ENCODE measurements around the gene GABARAP.

GABARAP gene

GRCh38 chr17:7215652-7216180, 26.5 kb downstream of the GABARAP start:
- no peak for TF ChIP-seq EZH2phosphoT487 (IDR thresholded peaks at IDR 0.05; ENCODE audit: borderline replicate concordance)
- no peaks in the 10 kb centered on the region for H3K9me3 ChIP-seq (ENCODE audit: insufficient read depth, low read depth, low read length)
- H3K79me2 ChIP-seq (ENCODE audit: insufficient read depth, low read length), result peaks cover 37% of the 10 kb centered on the region
- H4K20me1 ChIP-seq (ENCODE audit: insufficient read depth, low read length, poor library complexity, severe bottlenecking), result peaks cover 6% of the 10 kb centered on the region
- H3K27me3 ChIP-seq (ENCODE audit: insufficient read depth, low read length, poor library complexity, severe bottlenecking), result no peaks in the 10 kb centered on the region
- peaks cover 55% of the 10 kb centered on the region for H3K4me1 ChIP-seq (ENCODE audit: insufficient read depth, low read length, poor library complexity, severe bottlenecking)
- H3K36me3 ChIP-seq (ENCODE audit: insufficient read depth, low read length), result no peaks in the 10 kb centered on the region
- H3K4me3 ChIP-seq (ENCODE audit: low read length, poor library complexity, severe bottlenecking), result peak overlapping the region; percentile 80
- peak overlapping the region; percentile 95 for H3K4me2 ChIP-seq (ENCODE audit: low read depth, low read length, poor library complexity, severe bottlenecking)
- H3K9me2 ChIP-seq (replicated peaks; ENCODE audit: low read depth, low read length), result no peaks in the 10 kb centered on the region
- no peak overlapping the region for H2AFZ ChIP-seq (ENCODE audit: low read length)
- peaks cover 3% of the 10 kb centered on the region; the same call in 1 of the 2 replicates for H3F3A ChIP-seq (ENCODE audit: low read depth)
- peak overlapping the region; percentile 85 for H3K9ac ChIP-seq (ENCODE audit: low read depth, low read length, poor library complexity, severe bottlenecking)

GRCh38 chr17:7215136-7215638, 27.1 kb downstream of the GABARAP start:
- Histone ChIP-seq H3K36me3 (ENCODE audit: insufficient read depth, low read length) (no peaks in the 10 kb centered on the region), H3K27me3 (ENCODE audit: insufficient read depth, low read length, poor library complexity, severe bottlenecking) (no peaks in the 10 kb centered on the region), H3K4me1 (ENCODE audit: insufficient read depth, low read length, poor library complexity, severe bottlenecking) (peaks cover 50% of the 10 kb centered on the region), H3K79me2 (ENCODE audit: insufficient read depth, low read length) (peaks cover 31% of the 10 kb centered on the region), H3K4me3 (ENCODE audit: low read length, poor library complexity, severe bottlenecking) (peak overlapping the region; percentile 80), H3K4me2 (ENCODE audit: low read depth, low read length, poor library complexity, severe bottlenecking) (peak overlapping the region; percentile 95), H2AFZ (ENCODE audit: low read length) (no peak overlapping the region), H3F3A (ENCODE audit: low read depth) (peaks cover 3% of the 10 kb centered on the region; the same call in 1 of the 2 replicates), H3K9me3 (ENCODE audit: insufficient read depth, low read depth, low read length) (no peaks in the 10 kb centered on the region), H3K9me2 (replicated peaks; ENCODE audit: low read depth, low read length) (no peaks in the 10 kb centered on the region), H4K20me1 (ENCODE audit: insufficient read depth, low read length, poor library complexity, severe bottlenecking) (peaks cover 6% of the 10 kb centered on the region), H3K9ac (ENCODE audit: low read depth, low read length, poor library complexity, severe bottlenecking) (peak overlapping the region; percentile 59)
- no peak for TF ChIP-seq CTCF (conservative IDR thresholded peaks at IDR 0.05; ENCODE audit: low read length)
- no peak for TF ChIP-seq EZH2phosphoT487 (IDR thresholded peaks at IDR 0.05; ENCODE audit: borderline replicate concordance)

GRCh38 chr17:7214300-7215135, 27.7 kb downstream of the GABARAP start:
- TF ChIP-seq CTCF (conservative IDR thresholded peaks at IDR 0.05; ENCODE audit: low read length) (peak; percentile 67), EZH2phosphoT487 (IDR thresholded peaks at IDR 0.05; ENCODE audit: borderline replicate concordance) (no peak)
- no peaks in the 10 kb centered on the region for H3K36me3 ChIP-seq (ENCODE audit: insufficient read depth, low read length)
- peak overlapping the region; percentile 95 for H3K4me2 ChIP-seq (ENCODE audit: low read depth, low read length, poor library complexity, severe bottlenecking)
- peaks cover 49% of the 10 kb centered on the region for H3K4me1 ChIP-seq (ENCODE audit: insufficient read depth, low read length, poor library complexity, severe bottlenecking)
- peaks cover 3% of the 10 kb centered on the region; the same call in 1 of the 2 replicates for H3F3A ChIP-seq (ENCODE audit: low read depth)
- H2AFZ ChIP-seq (ENCODE audit: low read length), result no peak overlapping the region; the same call in 1 of the 2 replicates
- H3K9me2 ChIP-seq (replicated peaks; ENCODE audit: low read depth, low read length), result no peaks in the 10 kb centered on the region
- H3K4me3 ChIP-seq (ENCODE audit: low read length, poor library complexity, severe bottlenecking), result peak overlapping the region; percentile 80
- H4K20me1 ChIP-seq (ENCODE audit: insufficient read depth, low read length, poor library complexity, severe bottlenecking), result peaks cover 6% of the 10 kb centered on the region
- H3K27me3 ChIP-seq (ENCODE audit: insufficient read depth, low read length, poor library complexity, severe bottlenecking), result no peaks in the 10 kb centered on the region
- H3K9ac ChIP-seq (ENCODE audit: low read depth, low read length, poor library complexity, severe bottlenecking), result peak overlapping the region; percentile 64
- H3K79me2 ChIP-seq (ENCODE audit: insufficient read depth, low read length), result peaks cover 29% of the 10 kb centered on the region
- H3K9me3 ChIP-seq (ENCODE audit: insufficient read depth, low read depth, low read length), result no peaks in the 10 kb centered on the region
